ENCODE results near the gene GALNT10. TPM values are rescaled to one million over a fixed set of nuclear protein-coding genes. Genes with fewer than 3 reads are reported as not detected.

GALNT10 gene
- polyA plus RNA-seq, 1 of the 3 experiments (the other 2 are of a cell fraction), result 56.3 TPM

DNA sequence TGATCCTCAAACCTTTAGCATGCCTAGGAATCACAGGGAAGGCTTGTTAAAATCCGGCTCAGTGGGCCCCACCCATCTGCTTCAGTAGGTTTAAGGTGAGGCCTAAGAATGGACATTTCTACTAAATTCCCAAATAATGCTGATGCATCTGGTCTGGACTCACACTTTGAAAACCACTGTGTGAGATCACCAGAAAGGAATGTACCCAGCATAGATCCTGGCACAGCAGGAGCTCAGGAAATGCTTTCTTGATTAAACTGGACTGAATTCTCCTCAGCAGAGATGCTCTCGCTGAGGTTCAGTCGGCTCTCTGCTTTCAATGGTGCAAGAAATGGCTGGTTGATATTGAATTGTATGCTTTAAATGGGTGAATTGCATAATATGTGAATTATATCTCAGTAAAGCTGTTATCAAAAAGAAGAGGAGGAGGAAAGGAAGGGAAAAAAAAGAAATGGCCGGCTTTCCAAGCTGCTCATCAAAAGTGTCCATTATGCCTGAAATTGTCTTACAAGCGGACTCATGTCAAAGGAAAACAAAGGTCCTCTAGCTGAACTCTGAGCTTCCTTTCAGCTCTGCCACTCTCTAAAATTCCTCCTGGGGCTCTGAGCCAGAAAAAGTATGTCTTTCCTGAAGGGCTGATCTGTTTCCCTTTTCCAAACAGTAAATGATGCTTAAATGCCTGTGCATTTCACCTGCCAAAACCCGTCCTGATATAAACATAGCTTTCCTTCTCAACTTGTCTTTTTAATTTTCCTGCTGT lies 177.7 kb downstream of the GALNT10 start:
- Histone ChIP-seq H3K4me1 (ENCODE audit: control insufficient read depth in 1 of 2, insufficient read depth in 2 of 2, low read depth in 1 of 2, low read length in 1 of 2) (peaks cover 18 to 75% of the 10 kb centered on the region in 2 experiments), H3K27ac (ENCODE audit: low read depth in 2 of 2, low read length in 1 of 2) (peak overlapping the region; percentile 90 to 91), H3F3A (replicated peaks; ENCODE audit: insufficient read depth) (peaks cover 59% of the 10 kb centered on the region), H3K9ac (peak overlapping the region; percentile 62), H3K4me2 (peak overlapping the region; percentile 68), H3K9me3 (no peaks in the 10 kb centered on the region), H4K20me1 (ENCODE audit: insufficient read depth) (no peaks in the 10 kb centered on the region), H3K9me2 (no peaks in the 10 kb centered on the region), H3K36me3 (replicated peaks in 1 of 2; ENCODE audit: control insufficient read depth in 1 of 2, insufficient read depth in 2 of 2, low read length in 1 of 2) (peaks cover 0 to 8% of the 10 kb centered on the region in 2 experiments), H3K79me2 (ENCODE audit: insufficient read depth) (peaks cover 54% of the 10 kb centered on the region), H3K4me3 (ENCODE audit: low read depth in 2 of 2, low read length in 1 of 2) (peak overlapping the region; percentile 4 to 31; a peak in 2 of 4 replicates), H3K27me3 (ENCODE audit: insufficient read depth) (no peaks in the 10 kb centered on the region), H2AFZ (ENCODE audit: low read depth) (no peak overlapping the region)
- POLR2A ChIA-PET, result no interaction called here
- WGBS (ENCODE audit: low lambda C conversion rate), result 13% methylated on average over 6 of the region's 6 CpGs
- CTCF ChIA-PET, result no interaction called here
- DNase-seq, result peak; percentile 24
- TF ChIP-seq TCF12 (IDR thresholded peaks at IDR 0.05), result peak; percentile 94
- TF ChIP-seq POLR2AphosphoS5 (IDR thresholded peaks at IDR 0.05; ENCODE audit: low read depth, low read length), result peak; percentile 68
- no peak for TF ChIP-seq FOXM1 (IDR thresholded peaks at IDR 0.05; ENCODE audit: low read depth)
- peak in 1 of 2 experiments; percentile 93; a peak in 2 of 4 replicates for TF ChIP-seq EP300 (IDR thresholded peaks at IDR 0.05; ENCODE audit: borderline replicate concordance in 1 of 2, low read depth in 1 of 2, low read length in 1 of 2)
- TF ChIP-seq MEF2A (IDR thresholded peaks at IDR 0.05; ENCODE audit: borderline replicate concordance, low read depth), result peak; percentile 55; the same call in 1 of the 2 replicates
- TF ChIP-seq, protein P1, sequence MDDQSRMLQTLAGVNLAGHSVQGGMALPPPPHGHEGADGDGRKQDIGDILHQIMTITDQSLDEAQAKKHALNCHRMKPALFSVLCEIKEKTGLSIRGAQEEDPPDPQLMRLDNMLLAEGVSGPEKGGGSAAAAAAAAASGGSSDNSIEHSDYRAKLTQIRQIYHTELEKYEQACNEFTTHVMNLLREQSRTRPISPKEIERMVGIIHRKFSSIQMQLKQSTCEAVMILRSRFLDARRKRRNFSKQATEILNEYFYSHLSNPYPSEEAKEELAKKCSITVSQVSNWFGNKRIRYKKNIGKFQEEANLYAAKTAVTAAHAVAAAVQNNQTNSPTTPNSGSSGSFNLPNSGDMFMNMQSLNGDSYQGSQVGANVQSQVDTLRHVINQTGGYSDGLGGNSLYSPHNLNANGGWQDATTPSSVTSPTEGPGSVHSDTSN (IDR thresholded peaks at IDR 0.05), result peak; percentile 75
- TF ChIP-seq, protein P2, sequence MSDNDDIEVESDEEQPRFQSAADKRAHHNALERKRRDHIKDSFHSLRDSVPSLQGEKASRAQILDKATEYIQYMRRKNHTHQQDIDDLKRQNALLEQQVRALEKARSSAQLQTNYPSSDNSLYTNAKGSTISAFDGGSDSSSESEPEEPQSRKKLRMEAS (IDR thresholded peaks at IDR 0.05; ENCODE audit: low read depth), result peak; percentile 53
- TF ChIP-seq NRF1 (IDR thresholded peaks at IDR 0.05; ENCODE audit: low read depth, low read length), result no peak
- peak; percentile 90 for TF ChIP-seq JUND (IDR thresholded peaks at IDR 0.05)
- peak; percentile 85 for TF ChIP-seq FOSL2 (IDR thresholded peaks at IDR 0.05; ENCODE audit: borderline replicate concordance, low read depth)
- peak; percentile 91 for TF ChIP-seq NFIC (IDR thresholded peaks at IDR 0.05; ENCODE audit: borderline replicate concordance)
- no peak for TF ChIP-seq MXI1 (IDR thresholded peaks at IDR 0.05; ENCODE audit: low read depth, low read length)
- no peak for TF ChIP-seq EZH2phosphoT487 (IDR thresholded peaks at IDR 0.05; ENCODE audit: borderline replicate concordance, low read depth)
- TF ChIP-seq SMC3 (IDR thresholded peaks at IDR 0.05; ENCODE audit: low read depth, low read length), result no peak
- TF ChIP-seq RFX5 (IDR thresholded peaks at IDR 0.05; ENCODE audit: low read length), result no peak
- TF ChIP-seq ELF1 (IDR thresholded peaks at IDR 0.05), result no peak
- no peak for TF ChIP-seq SIN3A (IDR thresholded peaks at IDR 0.05; ENCODE audit: borderline replicate concordance, low read depth, low read length)
- TF ChIP-seq CHD2 (IDR thresholded peaks at IDR 0.05; ENCODE audit: low read length, partially characterized antibody), result no peak
- TF ChIP-seq RCOR1 (IDR thresholded peaks at IDR 0.05; ENCODE audit: low read length), result no peak
- TF ChIP-seq, protein P3, sequence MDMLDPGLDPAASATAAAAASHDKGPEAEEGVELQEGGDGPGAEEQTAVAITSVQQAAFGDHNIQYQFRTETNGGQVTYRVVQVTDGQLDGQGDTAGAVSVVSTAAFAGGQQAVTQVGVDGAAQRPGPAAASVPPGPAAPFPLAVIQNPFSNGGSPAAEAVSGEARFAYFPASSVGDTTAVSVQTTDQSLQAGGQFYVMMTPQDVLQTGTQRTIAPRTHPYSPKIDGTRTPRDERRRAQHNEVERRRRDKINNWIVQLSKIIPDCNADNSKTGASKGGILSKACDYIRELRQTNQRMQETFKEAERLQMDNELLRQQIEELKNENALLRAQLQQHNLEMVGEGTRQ (IDR thresholded peaks at IDR 0.05; ENCODE audit: borderline replicate concordance, low read depth, low read length), result no peak
- peak; percentile 35; the same call in 1 of the 2 replicates for TF ChIP-seq YY1 (IDR thresholded peaks at IDR 0.05; ENCODE audit: low read depth)
- TF ChIP-seq, protein P4, sequence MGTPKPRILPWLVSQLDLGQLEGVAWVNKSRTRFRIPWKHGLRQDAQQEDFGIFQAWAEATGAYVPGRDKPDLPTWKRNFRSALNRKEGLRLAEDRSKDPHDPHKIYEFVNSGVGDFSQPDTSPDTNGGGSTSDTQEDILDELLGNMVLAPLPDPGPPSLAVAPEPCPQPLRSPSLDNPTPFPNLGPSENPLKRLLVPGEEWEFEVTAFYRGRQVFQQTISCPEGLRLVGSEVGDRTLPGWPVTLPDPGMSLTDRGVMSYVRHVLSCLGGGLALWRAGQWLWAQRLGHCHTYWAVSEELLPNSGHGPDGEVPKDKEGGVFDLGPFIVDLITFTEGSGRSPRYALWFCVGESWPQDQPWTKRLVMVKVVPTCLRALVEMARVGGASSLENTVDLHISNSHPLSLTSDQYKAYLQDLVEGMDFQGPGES (IDR thresholded peaks at IDR 0.05; ENCODE audit: low read depth, low read length), result no peak
- peak; percentile 92 for TF ChIP-seq TEAD4 (IDR thresholded peaks at IDR 0.05; ENCODE audit: borderline replicate concordance, insufficient read depth)
- TF ChIP-seq, protein P5, sequence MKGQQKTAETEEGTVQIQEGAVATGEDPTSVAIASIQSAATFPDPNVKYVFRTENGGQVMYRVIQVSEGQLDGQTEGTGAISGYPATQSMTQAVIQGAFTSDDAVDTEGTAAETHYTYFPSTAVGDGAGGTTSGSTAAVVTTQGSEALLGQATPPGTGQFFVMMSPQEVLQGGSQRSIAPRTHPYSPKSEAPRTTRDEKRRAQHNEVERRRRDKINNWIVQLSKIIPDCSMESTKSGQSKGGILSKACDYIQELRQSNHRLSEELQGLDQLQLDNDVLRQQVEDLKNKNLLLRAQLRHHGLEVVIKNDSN (IDR thresholded peaks at IDR 0.05; ENCODE audit: borderline replicate concordance, low read depth), result no peak
- TF ChIP-seq RAD21 (IDR thresholded peaks at IDR 0.05; ENCODE audit: low read length), result no peak
- no peak for TF ChIP-seq GATA2 (CRISPR knock-in tag; IDR thresholded peaks at IDR 0.05)
- TF ChIP-seq, protein P6, sequence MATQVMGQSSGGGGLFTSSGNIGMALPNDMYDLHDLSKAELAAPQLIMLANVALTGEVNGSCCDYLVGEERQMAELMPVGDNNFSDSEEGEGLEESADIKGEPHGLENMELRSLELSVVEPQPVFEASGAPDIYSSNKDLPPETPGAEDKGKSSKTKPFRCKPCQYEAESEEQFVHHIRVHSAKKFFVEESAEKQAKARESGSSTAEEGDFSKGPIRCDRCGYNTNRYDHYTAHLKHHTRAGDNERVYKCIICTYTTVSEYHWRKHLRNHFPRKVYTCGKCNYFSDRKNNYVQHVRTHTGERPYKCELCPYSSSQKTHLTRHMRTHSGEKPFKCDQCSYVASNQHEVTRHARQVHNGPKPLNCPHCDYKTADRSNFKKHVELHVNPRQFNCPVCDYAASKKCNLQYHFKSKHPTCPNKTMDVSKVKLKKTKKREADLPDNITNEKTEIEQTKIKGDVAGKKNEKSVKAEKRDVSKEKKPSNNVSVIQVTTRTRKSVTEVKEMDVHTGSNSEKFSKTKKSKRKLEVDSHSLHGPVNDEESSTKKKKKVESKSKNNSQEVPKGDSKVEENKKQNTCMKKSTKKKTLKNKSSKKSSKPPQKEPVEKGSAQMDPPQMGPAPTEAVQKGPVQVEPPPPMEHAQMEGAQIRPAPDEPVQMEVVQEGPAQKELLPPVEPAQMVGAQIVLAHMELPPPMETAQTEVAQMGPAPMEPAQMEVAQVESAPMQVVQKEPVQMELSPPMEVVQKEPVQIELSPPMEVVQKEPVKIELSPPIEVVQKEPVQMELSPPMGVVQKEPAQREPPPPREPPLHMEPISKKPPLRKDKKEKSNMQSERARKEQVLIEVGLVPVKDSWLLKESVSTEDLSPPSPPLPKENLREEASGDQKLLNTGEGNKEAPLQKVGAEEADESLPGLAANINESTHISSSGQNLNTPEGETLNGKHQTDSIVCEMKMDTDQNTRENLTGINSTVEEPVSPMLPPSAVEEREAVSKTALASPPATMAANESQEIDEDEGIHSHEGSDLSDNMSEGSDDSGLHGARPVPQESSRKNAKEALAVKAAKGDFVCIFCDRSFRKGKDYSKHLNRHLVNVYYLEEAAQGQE (IDR thresholded peaks at IDR 0.05; ENCODE audit: low read depth, low read length), result peak; percentile 55; the same call in 1 of the 2 replicates
